Measurements from ENCODE around the gene COL24A1. TPM values are rescaled to one million over a fixed set of nuclear protein-coding genes. Genes with fewer than 3 reads are reported as not detected.
A peak's percentile ranks its signal among the peaks of the same experiment; 100 is the strongest.

The COL24A1 gene
- total and polyA plus RNA-seq, 2 of the 13 experiments (the other 11 are each of a cell fraction or from before 2014, with no cell fraction given): 0.04 to 0.13 TPM

- TF ChIP-seq ZUFSP (CRISPR knock-in tag; IDR thresholded peaks at IDR 0.05; ENCODE audit: borderline replicate concordance) (no peak), ZNF784 (CRISPR knock-in tag; IDR thresholded peaks at IDR 0.05; ENCODE audit: borderline replicate concordance) (0 out of 2 replicates have a peak, but pooled peaks have one; percentile 35), UBTF (CRISPR knock-in tag; IDR thresholded peaks at IDR 0.05) (peak; percentile 72; the same call in 1 of the 2 replicates), DDIT3 (CRISPR knock-in tag; IDR thresholded peaks at IDR 0.05) (no peak), SMAD1 (CRISPR knock-in tag; IDR thresholded peaks at IDR 0.05; ENCODE audit: borderline replicate concordance, low read depth) (no peak), ZNF660 (CRISPR knock-in tag; IDR thresholded peaks at IDR 0.05; ENCODE audit: borderline replicate concordance, low read depth) (no peak), MAFG (CRISPR knock-in tag; IDR thresholded peaks at IDR 0.05) (no peak), SALL2 (CRISPR knock-in tag; IDR thresholded peaks at IDR 0.05) (peak; percentile 59; the same call in 1 of the 2 replicates), ZFP41 (CRISPR knock-in tag; IDR thresholded peaks at IDR 0.05; ENCODE audit: borderline replicate concordance) (no peak), WIZ (CRISPR knock-in tag; IDR thresholded peaks at IDR 0.05) (peak; percentile 66; the same call in 1 of the 2 replicates), ZBTB7B (CRISPR knock-in tag; IDR thresholded peaks at IDR 0.05) (no peak), CENPX (CRISPR knock-in tag; IDR thresholded peaks at IDR 0.05) (no peak), ZNF605 (CRISPR knock-in tag; IDR thresholded peaks at IDR 0.05) (peak; percentile 89), CREM (IDR thresholded peaks at IDR 0.05) (peak; percentile 68; the same call in 1 of the 2 replicates), CREM (CRISPR knock-in tag; IDR thresholded peaks at IDR 0.05) (no peak), ARNT2 (CRISPR knock-in tag; IDR thresholded peaks at IDR 0.05; ENCODE audit: low read depth) (peak; percentile 70), SRF (IDR thresholded peaks at IDR 0.05; ENCODE audit: low read depth, low read length) (no peak), ZNF124 (CRISPR knock-in tag; IDR thresholded peaks at IDR 0.05) (no peak), ZNF816 (CRISPR knock-in tag; IDR thresholded peaks at IDR 0.05; ENCODE audit: borderline replicate concordance) (peak; percentile 95), RXRB (CRISPR knock-in tag; IDR thresholded peaks at IDR 0.05; ENCODE audit: borderline replicate concordance) (peak; percentile 62), ZNF256 (CRISPR knock-in tag; conservative IDR thresholded peaks at IDR 0.05) (0 out of 2 replicates have a peak, but pooled peaks have one; percentile 33), ELF1 (CRISPR knock-in tag; IDR thresholded peaks at IDR 0.05) (peak; percentile 96), POLR2AphosphoS5 (IDR thresholded peaks at IDR 0.05; ENCODE audit: low read depth, low read length) (peak; percentile 84), ZNF30 (CRISPR knock-in tag; IDR thresholded peaks at IDR 0.05) (no peak), SOX6 (IDR thresholded peaks at IDR 0.05) (no peak), SOX6 (CRISPR knock-in tag; IDR thresholded peaks at IDR 0.05) (peak; percentile 57), NBN (conservative IDR thresholded peaks at IDR 0.05) (no peak)
These were observed 448.4 kb downstream of the COL24A1 start, which contains the start of gene ZNHIT6 (continued) for GRCh38 chr1:85707990-85708828.
